SU-DHL-6 (cell line): ENCODE data around the gene MAPK10.

Experiments
- H2AFZ ChIP-seq: fragments of 200-600 bp; sonication (generic); 2 replicates; pipeline ENCODE4 v1.6.1; 2014; ENCODE audit warnings: low read depth, mild to moderate bottlenecking, moderate library complexity, mixed read lengths, antibody characterized with exemption, low read length; ENCODE audit not compliant: severe bottlenecking
- H3F3A ChIP-seq: fragments of 200-600 bp; shearing (Covaris generic); 2 replicates; pipeline ENCODE4 v1.6.0; 2016; ENCODE audit warnings: antibody characterized with exemption, mild to moderate bottlenecking; ENCODE audit not compliant: insufficient read depth
- H3K27ac ChIP-seq: fragments of 200-600 bp; sonication (generic); 2 replicates; pipeline ENCODE4 v1.5.1; 2016; ENCODE audit warnings: low read depth, mild to moderate bottlenecking, low read length, moderate library complexity, mixed read lengths
- H3K27me3 ChIP-seq: fragments of 200-600 bp; sonication (generic), shearing (Covaris generic); 2 replicates; pipeline ENCODE4 v1.6.0; 2014; ENCODE audit warnings: mild to moderate bottlenecking, low read length
- H3K36me3 ChIP-seq: fragments of 200-600 bp; sonication (generic); 2 replicates; pipeline ENCODE4 v1.6.1; 2014; ENCODE audit warnings: mild to moderate bottlenecking, low read length, mixed read lengths
- H3K4me2 ChIP-seq: fragments of 300-600, 200-600 bp; shearing (Covaris generic), sonication (generic); 2 replicates; pipeline ENCODE4 v1.6.0; 2014; ENCODE audit warnings: low read length, low read depth, mild to moderate bottlenecking; ENCODE audit not compliant: poor library complexity, severe bottlenecking
- H3K4me3 ChIP-seq: fragments of 200-600 bp; sonication (generic); 2 replicates; pipeline ENCODE4 v1.5.1; 2014; ENCODE audit warnings: antibody characterized with exemption, low read length, mild to moderate bottlenecking, mixed read lengths; ENCODE audit not compliant: insufficient read depth, poor library complexity, severe bottlenecking
- H3K79me2 ChIP-seq: fragments of 200-600 bp; sonication (generic); 2 replicates; pipeline ENCODE4 v1.6.1; 2014; ENCODE audit warnings: mild to moderate bottlenecking, low read length, moderate library complexity; ENCODE audit not compliant: insufficient read depth
- H3K9ac ChIP-seq: fragments of 200-600 bp; sonication (generic); 2 replicates; pipeline ENCODE4 v1.7.0; 2014; ENCODE audit warnings: mild to moderate bottlenecking, low read length
- H3K9me2 ChIP-seq: fragments of 200-600 bp; sonication (generic); replicated peaks from 2 replicates; pipeline ENCODE4 v1.6.1; 2014; ENCODE audit warnings: low read length; ENCODE audit not compliant: insufficient read depth
- H3K9me3 ChIP-seq: fragments of 200-600 bp; sonication (generic); 2 replicates; pipeline ENCODE4 v1.6.1; 2014; ENCODE audit warnings: low read length, mixed read lengths; ENCODE audit not compliant: insufficient read depth
- H4K20me1 ChIP-seq: fragments of 200-600 bp; sonication (generic); 2 replicates; pipeline ENCODE4 v1.6.1; 2014; ENCODE audit warnings: low read depth, mild to moderate bottlenecking, antibody characterized with exemption, low read length, moderate library complexity, mixed read lengths
- EZH2phosphoT487 ChIP-seq: fragments of 200-600 bp; sonication (generic), shearing (Covaris generic); conservative IDR thresholded peaks from 2 replicates; pipeline ENCODE4 v1.6.1; 2018; ENCODE audit warnings: mild to moderate bottlenecking, antibody characterized with exemption, low read length, moderate library complexity, mixed read lengths
- TF ChIP-seq, protein P1 (sequence below): fragments of 200-600 bp; sonication (generic); IDR thresholded peaks from one replicate; pipeline ENCODE4 v1.5.1; 2017; ENCODE audit warnings: antibody characterized with exemption, mild to moderate bottlenecking, low read length, moderate library complexity; ENCODE audit not compliant: insufficient read depth, poor library complexity, severe bottlenecking

MAPK10 gene

DNA sequence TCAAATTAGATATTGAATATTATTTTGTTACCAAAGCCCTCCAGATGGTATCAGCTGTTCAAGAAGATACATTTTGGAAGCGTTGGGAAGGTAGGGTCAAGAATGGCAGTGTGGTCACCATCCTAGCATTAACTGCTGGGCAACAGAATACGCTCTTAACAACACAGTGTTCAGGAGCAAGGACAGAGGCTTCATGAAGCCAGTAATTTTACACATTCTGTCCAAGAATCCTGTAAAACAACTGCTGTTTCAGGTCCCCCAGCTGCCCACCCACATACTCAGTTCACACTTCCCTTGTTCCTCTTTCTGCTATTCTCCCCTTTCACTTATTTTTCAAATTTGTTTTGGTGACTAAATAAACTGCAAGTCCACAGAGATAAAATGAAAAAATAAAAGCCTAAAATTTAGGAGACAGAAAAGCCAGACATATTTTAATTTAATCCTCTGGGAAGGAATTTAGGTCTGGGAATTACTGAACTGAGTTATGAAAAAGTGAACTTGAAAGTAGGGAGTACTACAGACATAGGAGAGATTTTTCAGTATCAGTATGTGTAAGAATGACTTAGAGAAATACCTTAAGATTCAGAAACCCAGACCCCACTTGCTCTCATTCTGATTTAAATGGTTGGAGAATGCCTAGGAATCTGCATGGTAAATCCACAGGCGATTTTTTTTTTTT is 406.7 kb downstream of the MAPK10 start:
- Histone ChIP-seq H3K4me3 (no peak overlapping the region), H3K9me3 (no peaks in the 10 kb centered on the region), H3F3A (no peaks in the 10 kb centered on the region), H3K27ac (no peak overlapping the region), H4K20me1 (no peaks in the 10 kb centered on the region), H3K36me3 (no peaks in the 10 kb centered on the region), H3K9ac (no peak overlapping the region), H3K9me2 (no peaks in the 10 kb centered on the region), H3K27me3 (no peaks in the 10 kb centered on the region), H2AFZ (no peak overlapping the region), H3K79me2 (no peaks in the 10 kb centered on the region), H3K4me2 (no peak overlapping the region)
- TF ChIP-seq EZH2phosphoT487, result no peak
- TF ChIP-seq, protein P1, sequence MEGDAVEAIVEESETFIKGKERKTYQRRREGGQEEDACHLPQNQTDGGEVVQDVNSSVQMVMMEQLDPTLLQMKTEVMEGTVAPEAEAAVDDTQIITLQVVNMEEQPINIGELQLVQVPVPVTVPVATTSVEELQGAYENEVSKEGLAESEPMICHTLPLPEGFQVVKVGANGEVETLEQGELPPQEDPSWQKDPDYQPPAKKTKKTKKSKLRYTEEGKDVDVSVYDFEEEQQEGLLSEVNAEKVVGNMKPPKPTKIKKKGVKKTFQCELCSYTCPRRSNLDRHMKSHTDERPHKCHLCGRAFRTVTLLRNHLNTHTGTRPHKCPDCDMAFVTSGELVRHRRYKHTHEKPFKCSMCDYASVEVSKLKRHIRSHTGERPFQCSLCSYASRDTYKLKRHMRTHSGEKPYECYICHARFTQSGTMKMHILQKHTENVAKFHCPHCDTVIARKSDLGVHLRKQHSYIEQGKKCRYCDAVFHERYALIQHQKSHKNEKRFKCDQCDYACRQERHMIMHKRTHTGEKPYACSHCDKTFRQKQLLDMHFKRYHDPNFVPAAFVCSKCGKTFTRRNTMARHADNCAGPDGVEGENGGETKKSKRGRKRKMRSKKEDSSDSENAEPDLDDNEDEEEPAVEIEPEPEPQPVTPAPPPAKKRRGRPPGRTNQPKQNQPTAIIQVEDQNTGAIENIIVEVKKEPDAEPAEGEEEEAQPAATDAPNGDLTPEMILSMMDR, result no peak

DNA sequence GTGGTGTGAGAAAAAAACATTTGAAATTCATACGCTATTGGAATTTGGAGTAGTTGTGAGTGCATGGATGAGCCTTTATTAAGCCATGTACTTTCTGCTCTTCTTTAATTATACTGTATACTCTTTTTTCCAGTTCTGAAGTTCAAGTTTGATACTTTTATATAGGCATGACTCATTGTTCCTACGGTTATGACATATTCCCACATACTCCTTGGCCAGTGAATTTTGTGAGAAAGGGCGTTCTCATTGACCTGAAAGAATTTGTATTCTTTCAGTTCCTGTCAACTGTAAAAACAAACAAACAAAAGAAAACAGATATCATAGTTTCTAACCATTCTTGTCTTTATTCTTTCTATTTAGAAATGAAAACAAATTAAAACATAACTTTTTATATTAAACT is 407.3 kb downstream of the MAPK10 start:
- Histone ChIP-seq H3K4me3 (no peak overlapping the region), H3F3A (no peaks in the 10 kb centered on the region), H3K36me3 (no peaks in the 10 kb centered on the region), H4K20me1 (no peaks in the 10 kb centered on the region), H3K27me3 (no peaks in the 10 kb centered on the region), H3K27ac (no peak overlapping the region), H3K9me3 (no peaks in the 10 kb centered on the region), H3K9ac (no peak overlapping the region), H3K4me2 (no peak overlapping the region), H3K9me2 (no peaks in the 10 kb centered on the region), H3K79me2 (no peaks in the 10 kb centered on the region), H2AFZ (no peak overlapping the region)
- TF ChIP-seq, protein P1, result no peak
- TF ChIP-seq EZH2phosphoT487, result no peak

DNA sequence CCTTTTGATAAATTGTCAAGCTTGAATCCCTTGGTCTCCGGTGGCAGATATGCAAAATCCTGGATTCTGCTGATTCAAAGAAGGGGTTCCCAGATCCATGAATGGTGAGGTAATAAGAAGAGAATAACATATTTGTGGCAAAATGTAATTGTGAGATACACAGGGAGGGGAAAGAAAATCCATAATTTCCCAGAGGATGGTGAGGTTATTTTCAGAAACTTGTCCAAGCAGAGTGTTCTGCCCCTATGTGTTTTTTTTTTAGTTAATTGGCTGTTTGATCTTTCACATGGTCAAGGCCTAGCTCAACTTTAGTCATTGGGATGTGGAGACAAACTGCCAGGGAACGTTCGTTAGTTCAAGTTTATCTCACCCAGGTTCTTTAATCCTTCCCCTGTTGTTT is 408.8 kb downstream of the MAPK10 start:
- H3F3A ChIP-seq, result no peaks in the 10 kb centered on the region
- H3K27me3 ChIP-seq, result no peaks in the 10 kb centered on the region
- no peaks in the 10 kb centered on the region for H3K9me3 ChIP-seq
- H3K36me3 ChIP-seq, result no peaks in the 10 kb centered on the region
- H2AFZ ChIP-seq, result no peak overlapping the region
- H3K4me3 ChIP-seq, result no peak overlapping the region
- no peak overlapping the region for H3K27ac ChIP-seq
- no peaks in the 10 kb centered on the region for H3K79me2 ChIP-seq
- H4K20me1 ChIP-seq, result no peaks in the 10 kb centered on the region
- TF ChIP-seq, protein P1, result no peak
- no peak for TF ChIP-seq EZH2phosphoT487
- no peaks in the 10 kb centered on the region for H3K9me2 ChIP-seq
- H3K4me2 ChIP-seq, result no peak overlapping the region
- no peak overlapping the region for H3K9ac ChIP-seq
